GM12872 (cell line): ENCODE measurements around the gene MDH1B.

ENCODE experiments used
- TF ChIP-seq, protein P1 (sequence below): IDR thresholded peaks from 3 replicates; pipeline ENCODE4 v1.5.1; 2011; ENCODE audit warnings: low read depth, mild to moderate bottlenecking, low read length, moderate library complexity; ENCODE audit not compliant: insufficient read depth

Gene MDH1B

DNA sequence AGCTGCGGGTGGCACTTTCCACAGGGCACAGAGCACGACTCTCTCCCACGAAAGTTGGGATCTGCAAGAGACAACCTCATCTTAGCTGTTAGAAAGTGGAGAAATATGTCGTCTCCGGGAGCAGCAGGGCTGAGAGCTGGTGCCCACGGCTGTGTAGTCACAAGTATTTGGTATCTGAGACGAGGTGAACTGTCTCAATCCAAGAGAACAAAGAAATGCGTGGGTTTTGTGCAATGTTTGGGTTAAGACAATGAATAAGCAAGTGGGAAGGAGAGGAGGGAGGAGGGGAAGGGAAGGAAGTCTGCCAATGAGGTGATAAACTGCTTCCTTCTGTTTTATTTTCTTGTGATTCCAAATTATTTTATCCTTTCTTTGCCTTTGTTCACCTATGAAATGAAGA, 65.0 kb downstream of the MDH1B start:
- TF ChIP-seq, protein P1, sequence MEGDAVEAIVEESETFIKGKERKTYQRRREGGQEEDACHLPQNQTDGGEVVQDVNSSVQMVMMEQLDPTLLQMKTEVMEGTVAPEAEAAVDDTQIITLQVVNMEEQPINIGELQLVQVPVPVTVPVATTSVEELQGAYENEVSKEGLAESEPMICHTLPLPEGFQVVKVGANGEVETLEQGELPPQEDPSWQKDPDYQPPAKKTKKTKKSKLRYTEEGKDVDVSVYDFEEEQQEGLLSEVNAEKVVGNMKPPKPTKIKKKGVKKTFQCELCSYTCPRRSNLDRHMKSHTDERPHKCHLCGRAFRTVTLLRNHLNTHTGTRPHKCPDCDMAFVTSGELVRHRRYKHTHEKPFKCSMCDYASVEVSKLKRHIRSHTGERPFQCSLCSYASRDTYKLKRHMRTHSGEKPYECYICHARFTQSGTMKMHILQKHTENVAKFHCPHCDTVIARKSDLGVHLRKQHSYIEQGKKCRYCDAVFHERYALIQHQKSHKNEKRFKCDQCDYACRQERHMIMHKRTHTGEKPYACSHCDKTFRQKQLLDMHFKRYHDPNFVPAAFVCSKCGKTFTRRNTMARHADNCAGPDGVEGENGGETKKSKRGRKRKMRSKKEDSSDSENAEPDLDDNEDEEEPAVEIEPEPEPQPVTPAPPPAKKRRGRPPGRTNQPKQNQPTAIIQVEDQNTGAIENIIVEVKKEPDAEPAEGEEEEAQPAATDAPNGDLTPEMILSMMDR, result no peak

- TF ChIP-seq, protein P1, result no peak
Observed at GRCh38 chr2:206698811-206699210, 66.3 kb downstream of the MDH1B start.

DNA sequence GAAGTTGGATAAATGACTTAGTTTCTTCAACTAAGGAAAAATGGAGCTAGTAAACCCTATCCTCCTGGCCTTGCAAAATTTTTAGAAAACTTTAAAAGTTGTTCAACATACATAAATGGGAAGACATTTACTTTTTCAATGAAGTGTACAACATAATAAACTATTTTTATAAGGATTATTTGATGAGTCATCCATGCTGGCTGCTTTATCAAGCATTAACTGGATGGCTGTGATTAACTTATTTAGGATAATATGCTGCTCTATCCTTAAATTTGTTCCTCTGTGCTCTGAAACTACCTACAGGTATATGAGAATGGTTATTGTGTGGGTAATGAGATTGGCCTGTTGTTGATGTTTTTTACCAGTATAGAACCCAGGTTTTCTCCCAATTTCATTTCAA, 68.2 kb downstream of the MDH1B start:
- TF ChIP-seq, protein P1, result no peak

DNA sequence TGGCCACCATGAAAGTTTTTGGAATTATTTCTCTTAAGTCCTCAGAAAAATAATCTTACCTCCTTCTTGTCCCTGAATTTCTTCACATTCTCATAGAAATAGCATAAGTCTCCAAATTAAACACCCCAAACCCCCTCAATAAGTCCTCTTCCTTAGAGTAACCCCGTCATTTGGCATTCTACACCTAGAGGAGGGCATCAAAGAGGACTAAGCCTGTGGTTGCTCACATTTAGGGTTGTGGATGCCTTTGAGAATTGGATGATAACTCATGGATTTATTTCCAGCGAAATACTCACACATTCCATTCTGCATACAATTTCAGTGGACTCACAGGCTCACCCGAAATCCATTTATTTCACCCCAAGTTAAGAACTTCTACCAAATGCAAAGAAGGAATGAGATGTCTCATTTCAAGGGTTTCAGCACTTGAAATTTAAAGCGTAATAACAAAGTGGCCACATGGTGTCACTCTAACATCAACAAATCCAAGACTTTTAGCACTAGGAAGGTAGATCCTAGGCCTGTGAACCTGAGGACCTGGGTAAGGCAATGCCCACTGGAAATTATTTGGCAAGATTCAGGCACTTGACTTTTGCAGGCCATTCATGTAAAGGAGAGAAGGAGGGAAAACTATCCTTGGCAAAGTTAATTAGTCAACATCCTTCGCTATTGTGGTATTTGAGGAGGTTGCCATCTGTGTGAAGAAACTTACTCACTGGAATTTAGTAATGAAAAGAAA, 71.6 kb downstream of the MDH1B start:
- TF ChIP-seq, protein P1, result peak; percentile 60

GRCh38 chr2:206692971-206693370, 72.2 kb downstream of the MDH1B start:
- TF ChIP-seq, protein P1, result no peak

DNA sequence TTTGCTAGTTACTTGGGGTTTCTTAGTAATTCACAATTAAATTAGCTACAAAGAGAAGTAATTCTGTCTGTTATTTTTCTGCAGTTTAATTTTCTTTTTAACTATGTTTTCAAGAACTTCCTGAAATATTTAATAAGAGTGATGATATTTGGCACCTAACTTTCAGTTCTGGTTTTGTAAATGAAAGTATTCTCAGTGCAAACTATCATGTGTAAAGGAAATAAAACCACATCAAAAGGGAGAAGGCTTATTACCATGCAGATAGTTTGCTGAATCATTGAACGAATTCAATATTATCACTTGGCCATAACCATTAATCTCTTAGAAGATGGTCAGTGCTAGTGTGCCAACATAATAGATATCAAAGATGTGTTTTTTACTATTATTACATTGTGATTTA, 76.1 kb downstream of the MDH1B start:
- TF ChIP-seq, protein P1, result no peak

GRCh38 chr2:206688453-206688852, 76.7 kb downstream of the MDH1B start:
- TF ChIP-seq, protein P1, result no peak
